ENCODE measurements around the gene PROP1. TPM values are rescaled to one million over a fixed set of nuclear protein-coding genes. Genes with fewer than 3 reads are reported as not detected.

PROP1 gene
- polyA plus RNA-seq, 1 experiment = not detected

DNA sequence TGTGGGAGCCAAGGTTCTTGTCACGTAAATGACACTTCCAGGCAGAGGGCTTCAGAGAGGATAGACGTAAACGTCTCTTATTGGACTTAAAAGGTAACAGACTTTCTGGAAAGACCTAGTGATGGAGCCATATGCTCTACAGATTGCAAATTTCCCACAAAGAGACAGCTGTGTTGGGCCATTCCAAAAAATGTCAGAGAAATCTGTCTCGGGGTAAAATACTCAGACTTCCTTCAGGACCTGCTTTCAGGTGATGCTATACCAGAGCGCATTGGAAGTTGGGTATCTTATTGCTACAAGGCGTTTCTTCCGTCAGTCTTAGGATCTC, 29.2 kb downstream of the PROP1 start:
- CTCF ChIA-PET = no interaction called here
- H3K36me3 ChIP-seq (ENCODE audit: control insufficient read depth, insufficient read depth, low read length) = no peaks in the 10 kb centered on the region
- H3K4me3 ChIP-seq (ENCODE audit: low read depth, low read length) = no peak overlapping the region
- no peaks in the 10 kb centered on the region; the same call in 1 of the 2 replicates for H3K27me3 ChIP-seq (ENCODE audit: control insufficient read depth, insufficient read depth, low read length)
- TF ChIP-seq, protein P1, sequence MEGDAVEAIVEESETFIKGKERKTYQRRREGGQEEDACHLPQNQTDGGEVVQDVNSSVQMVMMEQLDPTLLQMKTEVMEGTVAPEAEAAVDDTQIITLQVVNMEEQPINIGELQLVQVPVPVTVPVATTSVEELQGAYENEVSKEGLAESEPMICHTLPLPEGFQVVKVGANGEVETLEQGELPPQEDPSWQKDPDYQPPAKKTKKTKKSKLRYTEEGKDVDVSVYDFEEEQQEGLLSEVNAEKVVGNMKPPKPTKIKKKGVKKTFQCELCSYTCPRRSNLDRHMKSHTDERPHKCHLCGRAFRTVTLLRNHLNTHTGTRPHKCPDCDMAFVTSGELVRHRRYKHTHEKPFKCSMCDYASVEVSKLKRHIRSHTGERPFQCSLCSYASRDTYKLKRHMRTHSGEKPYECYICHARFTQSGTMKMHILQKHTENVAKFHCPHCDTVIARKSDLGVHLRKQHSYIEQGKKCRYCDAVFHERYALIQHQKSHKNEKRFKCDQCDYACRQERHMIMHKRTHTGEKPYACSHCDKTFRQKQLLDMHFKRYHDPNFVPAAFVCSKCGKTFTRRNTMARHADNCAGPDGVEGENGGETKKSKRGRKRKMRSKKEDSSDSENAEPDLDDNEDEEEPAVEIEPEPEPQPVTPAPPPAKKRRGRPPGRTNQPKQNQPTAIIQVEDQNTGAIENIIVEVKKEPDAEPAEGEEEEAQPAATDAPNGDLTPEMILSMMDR (IDR thresholded peaks at IDR 0.05; ENCODE audit: insufficient read depth, low read depth, low read length) = no peak
- POLR2A ChIA-PET = no interaction called here
- no peak for DNase-seq (ENCODE audit: low read depth)

DNA sequence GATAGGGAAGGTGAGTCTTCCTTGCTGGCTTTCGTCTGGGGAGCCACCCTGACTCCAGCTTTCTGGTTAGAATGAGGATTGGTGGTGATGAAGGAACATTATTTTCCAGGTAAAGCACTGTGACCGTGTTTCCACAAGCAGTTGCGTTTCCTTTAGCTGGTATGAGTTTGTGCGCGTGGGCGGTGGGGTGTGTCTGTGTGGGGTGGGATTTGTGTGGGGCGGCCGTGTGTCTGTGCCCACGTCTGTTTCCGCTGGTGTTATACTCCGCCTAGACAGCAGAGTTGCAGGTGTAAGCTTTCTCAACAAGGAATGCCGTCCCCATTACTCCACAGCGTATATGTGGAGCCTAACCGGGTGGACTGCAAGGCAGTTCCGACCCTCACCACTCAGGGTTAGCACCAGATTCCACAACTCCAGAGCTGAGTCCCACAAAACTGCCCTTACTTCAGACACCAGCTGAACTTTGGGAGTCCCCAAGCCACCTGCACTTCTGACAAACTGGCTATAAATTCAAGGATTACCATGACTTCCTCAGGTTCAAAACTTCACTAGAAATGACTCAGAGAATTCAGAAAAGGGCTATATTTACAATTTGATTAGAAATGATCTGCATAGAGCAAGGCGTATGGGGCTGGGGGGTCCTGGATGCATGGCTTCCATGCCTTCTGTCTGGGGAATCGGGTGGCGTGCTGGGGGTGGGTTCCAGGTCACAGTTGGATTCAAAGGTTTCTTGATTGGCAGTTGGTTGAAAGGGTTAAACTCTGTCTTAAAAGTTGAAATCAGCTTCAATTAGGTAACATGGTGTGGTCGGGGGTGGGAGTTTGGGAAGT, 29.8 kb downstream of the PROP1 start:
- H3K27me3 ChIP-seq (ENCODE audit: control insufficient read depth, insufficient read depth, low read length) = no peaks in the 10 kb centered on the region
- no peak for DNase-seq (ENCODE audit: low read depth)
- H3K4me3 ChIP-seq (ENCODE audit: low read depth, low read length) = no peak overlapping the region
- ChIA-PET CTCF (no interaction called here), POLR2A (no interaction called here)
- TF ChIP-seq, protein P1 (IDR thresholded peaks at IDR 0.05; ENCODE audit: insufficient read depth, low read depth, low read length) = no peak
- H3K36me3 ChIP-seq (ENCODE audit: control insufficient read depth, insufficient read depth, low read length) = no peaks in the 10 kb centered on the region

DNA sequence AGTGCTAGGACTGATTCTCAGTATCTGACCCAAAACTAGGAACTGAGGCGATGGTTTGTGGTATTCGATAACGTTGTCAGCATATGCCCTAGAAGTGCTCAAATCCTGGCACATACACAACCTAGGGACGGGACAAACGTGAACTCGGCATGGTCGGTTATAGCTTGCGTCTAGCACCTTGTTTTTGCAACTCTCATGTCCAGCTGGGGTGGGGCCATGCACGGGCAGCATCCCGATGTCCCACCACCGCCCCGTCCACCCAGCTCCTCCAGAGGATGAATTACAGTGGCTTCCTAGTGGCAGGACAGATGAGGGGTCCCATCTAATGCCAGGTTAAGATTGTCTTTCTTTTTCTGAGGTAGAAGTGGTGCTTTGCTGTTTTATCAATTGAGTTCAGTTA, 31.6 kb downstream of the PROP1 start:
- POLR2A ChIA-PET = no interaction called here
- no peaks in the 10 kb centered on the region for H3K36me3 ChIP-seq (ENCODE audit: control insufficient read depth, insufficient read depth, low read length)
- H3K4me3 ChIP-seq (ENCODE audit: low read depth, low read length) = no peak overlapping the region
- H3K27me3 ChIP-seq (ENCODE audit: control insufficient read depth, insufficient read depth, low read length) = no peaks in the 10 kb centered on the region
- DNase-seq (ENCODE audit: low read depth) = no peak
- TF ChIP-seq, protein P1 (IDR thresholded peaks at IDR 0.05; ENCODE audit: insufficient read depth, low read depth, low read length) = no peak
- CTCF ChIA-PET = no interaction called here

DNA sequence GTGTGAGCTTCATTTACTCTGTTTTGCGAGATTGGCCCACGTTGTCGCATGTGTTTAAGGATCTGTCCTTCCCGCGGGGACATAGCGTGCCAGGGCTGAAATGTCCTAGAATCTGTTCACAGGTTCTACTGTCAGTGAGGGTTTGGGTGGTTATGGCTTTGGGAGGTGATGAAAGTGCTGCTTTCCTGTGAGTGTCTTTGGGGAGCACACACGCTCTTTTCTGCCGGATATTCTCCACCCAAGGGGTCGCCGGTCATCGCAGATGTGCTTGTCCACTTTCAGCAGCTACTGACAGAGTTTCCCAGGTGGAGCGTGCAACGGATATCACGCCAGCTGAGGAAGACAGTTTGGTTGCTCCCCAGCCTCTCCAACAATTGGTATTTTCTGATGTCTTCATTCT, 32.1 kb downstream of the PROP1 start:
- CTCF ChIA-PET = no interaction called here
- Histone ChIP-seq H3K36me3 (ENCODE audit: control insufficient read depth, insufficient read depth, low read length) (no peaks in the 10 kb centered on the region), H3K4me3 (ENCODE audit: low read depth, low read length) (no peak overlapping the region), H3K27me3 (ENCODE audit: control insufficient read depth, insufficient read depth, low read length) (no peaks in the 10 kb centered on the region)
- DNase-seq (ENCODE audit: low read depth) = no peak
- TF ChIP-seq, protein P1 (IDR thresholded peaks at IDR 0.05; ENCODE audit: insufficient read depth, low read depth, low read length) = no peak
- POLR2A ChIA-PET = interaction anchor here (0.6 kb wide), 1 partner anchor 347 kb away, joined by 6 read pairs; no protein-coding TSS in a partner anchor

DNA sequence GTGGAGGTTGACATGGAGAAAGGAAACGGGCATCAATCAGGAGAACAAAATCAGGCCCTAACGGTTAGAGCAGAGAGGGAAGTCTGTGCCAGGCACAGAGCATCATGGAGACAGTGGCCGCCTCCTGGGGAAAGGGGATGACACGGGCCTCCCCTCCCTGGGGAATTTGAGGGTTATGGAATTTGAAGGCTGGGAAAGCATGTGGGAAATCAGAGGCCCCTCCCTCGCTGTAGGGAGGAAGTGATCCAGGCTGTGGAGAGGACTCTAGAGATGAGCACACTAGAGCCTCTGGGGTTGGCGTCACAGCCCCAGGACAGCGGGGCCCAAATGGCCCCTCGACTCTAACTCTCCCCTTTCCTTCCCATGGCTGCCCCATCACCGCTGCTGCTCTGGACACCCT, 36.7 kb downstream of the PROP1 start:
- POLR2A ChIA-PET = no interaction called here
- TF ChIP-seq, protein P1 (IDR thresholded peaks at IDR 0.05; ENCODE audit: insufficient read depth, low read depth, low read length) = no peak
- CTCF ChIA-PET = no interaction called here
- DNase-seq (ENCODE audit: low read depth) = no peak
- H3K36me3 ChIP-seq (ENCODE audit: control insufficient read depth, insufficient read depth, low read length) = no peaks in the 10 kb centered on the region
- H3K4me3 ChIP-seq (ENCODE audit: low read depth, low read length) = no peak overlapping the region
- H3K27me3 ChIP-seq (ENCODE audit: control insufficient read depth, insufficient read depth, low read length) = no peaks in the 10 kb centered on the region

Measured in BJ (cell line).